GM21825 (cell line): Measurements from ENCODE around the gene SOX15.

ENCODE experiments used
- ATAC-seq: cut with Tn5 transposase; IDR thresholded peaks from one replicate; pipeline ENCODE4 v1.9.1; 2021; ENCODE audit warnings: mild to moderate bottlenecking, moderate library complexity; ENCODE audit not compliant: unreplicated experiment

SOX15 gene

GRCh38 chr17:7579001-7579833 lies 10.7 kb downstream of the SOX15 start, which contains the start of gene CD68:
Gene CD68, plus strand, starts transcription at chr17:7579638. Its CDS starts 40 bp downstream, at chr17:7579678.
- peak; percentile 45 for ATAC-seq

GRCh38 chr17:7577327-7578199 lies 12.3 kb downstream of the SOX15 start:
- ATAC-seq = no peak

- no peak for ATAC-seq
These were observed 13.4 kb downstream of the SOX15 start for GRCh38 chr17:7576432-7576937.

- ATAC-seq = no peak
These were observed 13.9 kb downstream of the SOX15 start for GRCh38 chr17:7575959-7576358.

- no peak for ATAC-seq
These were observed 14.4 kb downstream of the SOX15 start for GRCh38 chr17:7575481-7575883.

- ATAC-seq = no peak
These were observed 15.5 kb downstream of the SOX15 start for GRCh38 chr17:7574176-7574953.

GRCh38 chr17:7573324-7574080 lies 16.4 kb downstream of the SOX15 start:
- ATAC-seq = no peak

- ATAC-seq = peak; percentile 4
These were observed 17.1 kb downstream of the SOX15 start for GRCh38 chr17:7572588-7573323.

GRCh38 chr17:7572338-7572587 lies 17.6 kb downstream of the SOX15 start:
- ATAC-seq = peak; percentile 83

GRCh38 chr17:7570351-7570750 lies 19.5 kb downstream of the SOX15 start:
- no peak for ATAC-seq

GRCh38 chr17:7569571-7569970 lies 20.3 kb downstream of the SOX15 start:
- no peak for ATAC-seq

- ATAC-seq = no peak
These were observed 26.6 kb downstream of the SOX15 start for GRCh38 chr17:7563115-7563869.

GRCh38 chr17:7562208-7562605 lies 27.7 kb downstream of the SOX15 start:
- no peak for ATAC-seq

- peak; percentile 41 for ATAC-seq
These were observed 28.2 kb downstream of the SOX15 start, which contains the start of gene SENP3 for GRCh38 chr17:7561589-7562207. Gene SENP3, plus strand, starts transcription at chr17:7561919. Its CDS starts 1,158 bp downstream, at chr17:7563077.

- ATAC-seq = peak; percentile 45
These were observed 28.8 kb downstream of the SOX15 start for GRCh38 chr17:7561028-7561575.

GRCh38 chr17:7560172-7561027 lies 29.5 kb downstream of the SOX15 start:
- ATAC-seq = no peak
